Psoas muscle (tissue), 8 donors: ENCODE data around the gene ATAD3C. TPM values are rescaled to one million over a fixed set of nuclear protein-coding genes. Genes with fewer than 3 reads are reported as not detected.

Experiments
- ATAC-seq, 4 donors: fragments of 200-7000 bp; cut with Tn5 transposase; one replicate each; pipeline ENCODE4 v1.9.1; 2020; ENCODE audit warnings: moderate library complexity in 3 of 4, mild to moderate bottlenecking in 2 of 4
- DNase-seq, 2 donors: peaks; one replicate each; pipeline ENCODE4 v3.0.0-alpha.2; 2020
- H3K27ac ChIP-seq: fragments of 200-600 bp; one replicate; pipeline ENCODE4 v1.8.0; 2022
- H3K27me3 ChIP-seq, 3 donors: fragments of 200-600 bp in 1 of 3; one replicate each; pipeline versions ENCODE4 v1.6.1 to v1.8.0; 2013 to 2022; ENCODE audit warnings: low read length in 2 of 3, mild to moderate bottlenecking in 2 of 3, moderate library complexity in 1 of 3; ENCODE audit not compliant: insufficient read depth in 3 of 3
- H3K36me3 ChIP-seq, 2 donors: fragments of 200-600 bp in 1 of 2; one replicate each; pipeline versions ENCODE4 v1.6.1 to v1.8.0; 2013 to 2022; ENCODE audit warnings: low read depth in 1 of 2, mild to moderate bottlenecking in 1 of 2, moderate library complexity in 1 of 2; ENCODE audit not compliant: insufficient read depth in 1 of 2
- H3K4me1 ChIP-seq: fragments of 200-600 bp; one replicate; pipeline ENCODE4 v1.8.0; 2022
- H3K4me3 ChIP-seq: fragments of 200-600 bp; one replicate; pipeline ENCODE4 v1.8.0; 2022; ENCODE audit warnings: mild to moderate bottlenecking
- H3K9me3 ChIP-seq: fragments of 200-600 bp; one replicate; pipeline ENCODE4 v1.8.0; 2022
- WGBS, 3 donors: extraction: QIAGEN DNeasy Blood & Tissue Kit; methylation state at CpG; one replicate each; pipeline versions ENCODE4 v1.1.6 to v1.1.7; 2013; 5-methylcytosine and 5-hydroxymethylcytosine counted together
- intact Hi-C, 2 donors: fragments of 100-400 bp; cut with DNase I; formaldehyde crosslinking; loops; one replicate each; pipeline versions ENCODE4 v1.11.0 to v1.14.2; 2022
- polyA plus RNA-seq, 3 donors: library from polyadenylated mRNA; stranded (reverse); fragments of 200-250 nt; gene quantifications; one replicate each; pipeline ENCODE4 v1.2.3, GENCODE V29; 2013
- total RNA-seq, 4 donors: library from RNA; stranded (reverse); fragmentation: NEBNext Ultra II Directional in 2 of 4; extraction: Animal tissue kit (Norgen Biotek cat#: 25700) in 2 of 4; gene quantifications; one replicate each; pipeline versions ENCODE4 v1.2.1 to v1.2.4, GENCODE V29; 2021 to 2023
- TF ChIP-seq, protein P1 (sequence below): fragments of 200-600 bp; IDR thresholded peaks from one replicate; pipeline ENCODE4 v1.8.0; 2022; ENCODE audit warnings: antibody characterized with exemption
- donor health status: healthy with polysubstance abuse.
- donor health status: DM: no; HTN: no; CAD: no; lungs with moderate emphysema.
- donor health status: Bipolar disorder and iron deficiency.
- donor health status: healthy.
- donor health status: DM: yes; HTN: yes; CAD: no.
- donor health status: DM: no; HTN: no; CAD: no.
- donor health status: DM: no; HTN: no; CAD: no.
- donor health status: DM: yes; HTN: yes; CAD: no.

ATAD3C gene
- total and polyA plus RNA-seq, 7 donors = 0.12 to 0.99 (median 0.55) TPM

DNA sequence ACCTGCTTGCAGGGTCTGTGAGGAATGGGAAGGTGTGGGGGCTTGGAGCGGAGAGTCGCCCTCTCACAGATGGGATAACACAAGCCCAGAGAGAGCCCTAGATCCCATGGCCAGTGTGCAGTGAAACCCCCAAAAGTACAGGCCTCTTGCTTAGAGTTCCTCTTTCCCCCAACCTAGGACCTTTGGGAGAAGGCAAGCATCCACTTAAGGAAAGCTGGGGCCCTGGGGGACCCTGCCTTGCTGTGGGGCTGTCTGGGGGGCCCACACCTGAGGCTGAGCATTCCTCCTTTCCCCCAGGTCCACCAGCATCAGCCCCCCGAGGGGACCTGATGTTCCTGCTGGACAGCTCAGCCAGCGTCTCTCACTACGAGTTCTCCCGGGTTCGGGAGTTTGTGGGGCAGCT is 12.9 kb upstream of the ATAD3C start:
- intact Hi-C loops = no loop called here
- peaks cover 19% of the 10 kb centered on the region for H3K4me1 ChIP-seq

DNA sequence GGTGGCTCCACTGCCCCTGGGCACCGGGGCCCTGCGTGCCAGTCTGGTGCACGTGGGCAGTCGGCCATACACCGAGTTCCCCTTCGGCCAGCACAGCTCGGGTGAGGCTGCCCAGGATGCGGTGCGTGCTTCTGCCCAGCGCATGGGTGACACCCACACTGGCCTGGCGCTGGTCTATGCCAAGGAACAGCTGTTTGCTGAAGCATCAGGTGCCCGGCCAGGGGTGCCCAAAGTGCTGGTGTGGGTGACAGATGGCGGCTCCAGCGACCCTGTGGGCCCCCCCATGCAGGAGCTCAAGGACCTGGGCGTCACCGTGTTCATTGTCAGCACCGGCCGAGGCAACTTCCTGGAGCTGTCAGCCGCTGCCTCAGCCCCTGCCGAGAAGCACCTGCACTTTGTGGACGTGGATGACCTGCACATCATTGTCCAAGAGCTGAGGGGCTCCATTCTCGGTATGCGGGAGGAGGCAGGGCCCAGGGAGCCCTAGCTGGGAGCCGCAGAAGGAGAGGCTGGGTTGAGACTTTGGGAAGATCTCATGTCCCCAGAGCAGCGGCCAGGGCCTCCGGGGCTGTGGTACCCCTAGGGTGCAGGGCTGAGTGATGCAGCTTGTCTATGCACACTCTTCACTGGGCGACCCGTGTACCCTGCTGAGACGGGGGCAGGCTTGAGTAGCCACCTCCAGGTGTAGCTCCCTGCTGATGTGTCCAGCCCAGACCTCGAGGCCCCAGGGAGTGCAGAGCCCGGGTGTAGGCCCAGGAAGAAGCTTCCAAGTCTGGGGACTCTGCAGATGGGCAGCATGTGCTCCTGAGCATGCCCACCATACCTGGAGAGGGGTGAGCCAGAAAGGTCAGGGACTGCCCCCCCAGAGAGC is 12.2 kb upstream of the ATAD3C start:
- 46 to 59% (median 57%) methylated on average over 30 to 31 of the region's 31 CpGs for WGBS, 3 donors
- DNase-seq = no peak
- peaks cover 19% of the 10 kb centered on the region for H3K4me1 ChIP-seq

More for the DNA sequence above, 12.9 kb upstream of the ATAD3C start:
- TF ChIP-seq, protein P1, sequence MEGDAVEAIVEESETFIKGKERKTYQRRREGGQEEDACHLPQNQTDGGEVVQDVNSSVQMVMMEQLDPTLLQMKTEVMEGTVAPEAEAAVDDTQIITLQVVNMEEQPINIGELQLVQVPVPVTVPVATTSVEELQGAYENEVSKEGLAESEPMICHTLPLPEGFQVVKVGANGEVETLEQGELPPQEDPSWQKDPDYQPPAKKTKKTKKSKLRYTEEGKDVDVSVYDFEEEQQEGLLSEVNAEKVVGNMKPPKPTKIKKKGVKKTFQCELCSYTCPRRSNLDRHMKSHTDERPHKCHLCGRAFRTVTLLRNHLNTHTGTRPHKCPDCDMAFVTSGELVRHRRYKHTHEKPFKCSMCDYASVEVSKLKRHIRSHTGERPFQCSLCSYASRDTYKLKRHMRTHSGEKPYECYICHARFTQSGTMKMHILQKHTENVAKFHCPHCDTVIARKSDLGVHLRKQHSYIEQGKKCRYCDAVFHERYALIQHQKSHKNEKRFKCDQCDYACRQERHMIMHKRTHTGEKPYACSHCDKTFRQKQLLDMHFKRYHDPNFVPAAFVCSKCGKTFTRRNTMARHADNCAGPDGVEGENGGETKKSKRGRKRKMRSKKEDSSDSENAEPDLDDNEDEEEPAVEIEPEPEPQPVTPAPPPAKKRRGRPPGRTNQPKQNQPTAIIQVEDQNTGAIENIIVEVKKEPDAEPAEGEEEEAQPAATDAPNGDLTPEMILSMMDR = no peak
- no peaks in the 10 kb centered on the region for H3K36me3 ChIP-seq
- peaks cover 0 to 8% (median 0%) of the 10 kb centered on the region in 3 donors for H3K27me3 ChIP-seq
- H3K9me3 ChIP-seq = no peaks in the 10 kb centered on the region
- H3K4me3 ChIP-seq = peak overlapping the region; percentile 65
- no peak overlapping the region for H3K27ac ChIP-seq
- 52 to 65% (median 54%) methylated on average over 7 of the region's 7 CpGs for WGBS, 3 donors
- no peak for ATAC-seq
- no peak for DNase-seq

DNA sequence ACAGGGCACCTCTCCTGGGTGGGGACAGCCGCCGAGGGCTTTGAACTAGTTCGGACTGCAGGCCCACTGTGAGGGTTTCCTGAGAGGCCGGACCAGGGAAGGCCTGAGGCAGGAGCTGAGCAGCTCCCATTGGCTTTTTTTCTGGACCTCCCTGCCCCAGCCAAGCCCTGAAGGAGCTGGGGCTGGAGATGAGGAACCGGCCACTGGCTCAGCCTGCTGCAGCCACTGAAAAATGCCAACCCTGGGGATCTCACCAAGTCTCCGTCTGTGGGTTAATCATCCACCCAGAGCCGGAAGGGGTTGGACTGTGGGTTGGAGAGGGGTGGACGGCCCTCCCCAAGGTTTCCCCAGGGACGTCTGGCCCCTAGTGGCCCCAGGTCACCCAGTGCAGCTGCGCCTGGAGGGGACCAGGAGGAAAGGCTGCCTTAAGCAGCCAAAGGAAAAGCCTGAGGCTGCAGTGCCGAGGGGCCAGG is 11.5 kb upstream of the ATAD3C start:
- H3K4me1 ChIP-seq = peaks cover 19% of the 10 kb centered on the region
- TF ChIP-seq, protein P1 = no peak
- intact Hi-C loops = no loop called here

More for the DNA sequence above, 12.2 kb upstream of the ATAD3C start:
- Histone ChIP-seq H3K27me3 (peaks cover 0 to 8% (median 0%) of the 10 kb centered on the region in 3 donors), H3K4me3 (peak overlapping the region; percentile 65), H3K36me3 (no peaks in the 10 kb centered on the region), H3K9me3 (no peaks in the 10 kb centered on the region), H3K27ac (no peak overlapping the region)
- intact Hi-C loops = no loop called here
- TF ChIP-seq, protein P1 = no peak
- ATAC-seq = no peak

DNA sequence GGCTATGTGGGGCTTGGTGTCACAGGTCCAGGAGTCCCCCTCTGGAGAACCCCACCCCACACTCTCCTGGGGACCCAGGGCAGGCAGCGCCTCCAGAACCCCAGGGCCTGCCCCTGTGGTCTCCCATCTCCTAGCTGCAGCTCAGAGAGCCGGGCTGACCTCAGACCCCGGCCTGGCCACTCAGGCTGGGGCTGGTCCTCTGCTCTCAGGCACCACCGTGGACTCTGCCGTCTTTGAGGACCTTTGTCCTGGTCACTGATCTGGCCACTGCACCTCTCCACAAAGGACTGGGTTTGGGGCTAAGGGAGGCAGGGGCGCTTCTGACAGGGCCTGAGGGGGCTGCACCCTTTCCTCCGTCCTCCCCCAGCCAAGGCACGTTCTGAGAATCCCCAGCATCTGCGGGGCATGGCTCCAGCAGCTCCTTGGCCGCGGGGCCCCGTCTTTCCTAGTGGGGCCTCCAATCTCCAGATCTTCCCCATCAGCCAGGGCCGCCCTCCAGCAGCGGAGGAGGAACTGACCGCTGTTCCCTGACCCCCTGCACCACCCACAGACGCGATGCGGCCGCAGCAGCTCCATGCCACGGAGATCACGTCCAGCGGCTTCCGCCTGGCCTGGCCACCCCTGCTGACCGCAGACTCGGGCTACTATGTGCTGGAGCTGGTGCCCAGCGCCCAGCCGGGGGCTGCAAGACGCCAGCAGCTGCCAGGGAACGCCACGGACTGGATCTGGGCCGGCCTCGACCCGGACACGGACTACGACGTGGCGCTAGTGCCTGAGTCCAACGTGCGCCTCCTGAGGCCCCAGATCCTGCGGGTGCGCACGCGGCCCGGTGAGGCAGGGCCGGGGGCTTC is 10.7 kb upstream of the ATAD3C start:
- no peak overlapping the region for H3K4me3 ChIP-seq
- WGBS, 3 donors = 80 to 84% (median 84%) methylated on average over 42 to 45 of the region's 45 CpGs
- no peaks in the 10 kb centered on the region for H3K36me3 ChIP-seq
- peaks cover 19% of the 10 kb centered on the region for H3K4me1 ChIP-seq
- intact Hi-C loops = no loop called here
- DNase-seq = no peak
- H3K27ac ChIP-seq = no peak overlapping the region
- TF ChIP-seq, protein P1 = no peak
- no peak for ATAC-seq
- H3K9me3 ChIP-seq = no peaks in the 10 kb centered on the region
- H3K27me3 ChIP-seq = peaks cover 0 to 8% (median 0%) of the 10 kb centered on the region in 3 donors

More for the DNA sequence above, 11.5 kb upstream of the ATAD3C start:
- no peak for DNase-seq
- H3K4me3 ChIP-seq = no peak overlapping the region
- peaks cover 0 to 8% (median 0%) of the 10 kb centered on the region in 3 donors for H3K27me3 ChIP-seq
- H3K36me3 ChIP-seq = no peaks in the 10 kb centered on the region
- ATAC-seq = no peak
- H3K9me3 ChIP-seq = no peaks in the 10 kb centered on the region
- WGBS, 3 donors = 66 to 71% (median 69%) methylated on average over 8 to 11 of the region's 11 CpGs
- H3K27ac ChIP-seq = no peak overlapping the region
